IMR-90 (cell line): ENCODE results near the gene NPR2. TPM values are rescaled to one million over a fixed set of nuclear protein-coding genes. Genes with fewer than 3 reads are reported as not detected.

Source experiments
- ATAC-seq: fragments of 200-7000 bp; cut with Tn5 transposase; 2 replicates; pipeline ENCODE4 v1.9.1; 2020; ENCODE audit warnings: low read depth, mild to moderate bottlenecking, moderate library complexity
- BruUV-seq: library from RNA; stranded (reverse); fragments of 400-500 nt; replicated peaks from 2 replicates; lab custom pipeline; 2021; lab: Mats Ljungman, UMichigan
- CTCF ChIA-PET: fragments of 300-600 bp; formaldehyde crosslinking; extraction: SDS; loops from one replicate; lab custom pipeline; 2021; ENCODE audit warnings: antibody characterized with exemption; lab: Yijun Ruan, JAX
- POLR2A ChIA-PET: fragments of 300-600 bp; sonication (Branson Sonifier 250); formaldehyde crosslinking; loops from one replicate; lab custom pipeline; 2022; ENCODE audit warnings: antibody characterized with exemption; ENCODE audit not compliant: unreplicated experiment; lab: Charles Lee
- DNase-seq: peaks from one replicate; pipeline ENCODE4 v3.0.0; 2013
- H2AFZ ChIP-seq: replicated peaks from 2 replicates; pipeline ENCODE3; 2013; ENCODE audit warnings: low read length, mild to moderate bottlenecking; ENCODE audit not compliant: poor library complexity
- H2AK5ac ChIP-seq: 2 replicates; pipeline ENCODE4 v1.6.1; 2013; ENCODE audit warnings: low read depth, low read length, inconsistent platforms
- H2AK9ac ChIP-seq: replicated peaks from 2 replicates; pipeline ENCODE3; 2013; ENCODE audit warnings: mild to moderate bottlenecking, low read depth, low read length, moderate library complexity; ENCODE audit not compliant: poor library complexity
- H2BK120ac ChIP-seq: 2 replicates; pipeline ENCODE4 v1.6.1; 2013; ENCODE audit warnings: low read depth, low read length, inconsistent platforms
- H2BK15ac ChIP-seq: 3 replicates; pipeline ENCODE4 v1.6.1; 2013; ENCODE audit warnings: low read depth, low read length, inconsistent platforms
- H2BK20ac ChIP-seq: 2 replicates; pipeline ENCODE4 v1.6.1; 2013; ENCODE audit warnings: low read depth, mild to moderate bottlenecking, inconsistent platforms, low read length, moderate library complexity
- H2BK5ac ChIP-seq: 2 replicates; pipeline ENCODE4 v1.6.1; 2013; ENCODE audit warnings: mild to moderate bottlenecking, low read depth, low read length, inconsistent platforms; ENCODE audit not compliant: poor library complexity, severe bottlenecking
- H3K14ac ChIP-seq: replicated peaks from 2 replicates; pipeline ENCODE4 v1.6.1; 2013; ENCODE audit warnings: low read depth, low read length, inconsistent platforms
- H3K18ac ChIP-seq: 2 replicates; pipeline ENCODE4 v1.6.1; 2013; ENCODE audit warnings: low read depth, low read length, control low read depth
- H3K23ac ChIP-seq: 2 replicates; pipeline ENCODE4 v1.6.1; 2013; ENCODE audit warnings: low read depth, low read length, inconsistent platforms
- H3K27ac ChIP-seq: 2 replicates; pipeline ENCODE4 v1.5.1; 2013; ENCODE audit warnings: mild to moderate bottlenecking, control low read depth, low read length; ENCODE audit not compliant: insufficient read depth
- H3K27me3 ChIP-seq: 2 replicates; pipeline ENCODE4 v1.6.1; 2013; ENCODE audit warnings: low read length; ENCODE audit not compliant: control insufficient read depth, insufficient read depth
- H3K36me3 ChIP-seq: 2 replicates; pipeline ENCODE4 v1.6.1; 2013; ENCODE audit warnings: low read length, mixed read lengths; ENCODE audit not compliant: control insufficient read depth, insufficient read depth
- H3K4ac ChIP-seq: 2 replicates; pipeline ENCODE4 v1.6.1; 2013; ENCODE audit warnings: low read depth, low read length, inconsistent platforms
- H3K4me1 ChIP-seq: 2 replicates; pipeline ENCODE4 v1.6.1; 2013; ENCODE audit warnings: low read length, mixed read lengths; ENCODE audit not compliant: control insufficient read depth, insufficient read depth
- H3K4me2 ChIP-seq: 2 replicates; pipeline ENCODE4 v1.6.1; 2013; ENCODE audit warnings: low read depth, mild to moderate bottlenecking, control low read depth, low read length, moderate library complexity
- H3K4me3 ChIP-seq: 2 replicates; pipeline ENCODE4 v1.5.1; 2013; ENCODE audit warnings: low read depth, mild to moderate bottlenecking, control low read depth, low read length, moderate library complexity; ENCODE audit not compliant: insufficient read depth
- H3K56ac ChIP-seq: 2 replicates; pipeline ENCODE4 v1.6.1; 2013; ENCODE audit warnings: low read length, inconsistent platforms; ENCODE audit not compliant: insufficient read depth; ENCODE audit errors: extremely low read depth
- H3K79me1 ChIP-seq, 2 experiments: 2 replicates each; pipeline ENCODE4 v1.6.1; 2013; ENCODE audit warnings: low read length in 2 of 2, inconsistent platforms in 1 of 2, low read depth in 1 of 2
- H3K9ac ChIP-seq: 2 replicates; pipeline ENCODE4 v1.6.1; 2013; ENCODE audit warnings: low read depth, low read length, control low read depth
- H3K9me1 ChIP-seq: 2 replicates; pipeline ENCODE4 v1.6.1; 2013; ENCODE audit warnings: low read length, inconsistent platforms; ENCODE audit not compliant: insufficient read depth
- H3K9me3 ChIP-seq: 2 replicates; pipeline ENCODE4 v1.6.1; 2013; ENCODE audit warnings: low read length; ENCODE audit not compliant: control insufficient read depth, insufficient read depth
- H4K20me1 ChIP-seq: 2 replicates; pipeline ENCODE4 v1.6.1; 2013; ENCODE audit warnings: low read length, inconsistent platforms; ENCODE audit not compliant: insufficient read depth
- H4K5ac ChIP-seq: 2 replicates; pipeline ENCODE4 v1.6.1; 2013; ENCODE audit warnings: mild to moderate bottlenecking, low read depth, low read length, control low read depth
- H4K8ac ChIP-seq, 2 experiments: 2 replicates each; pipeline ENCODE4 v1.6.1; 2013; ENCODE audit warnings: low read depth in 2 of 2, low read length in 2 of 2, control low read depth in 1 of 2, inconsistent platforms in 1 of 2
- H4K91ac ChIP-seq: 2 replicates; pipeline ENCODE4 v1.6.1; 2013; ENCODE audit warnings: low read depth, low read length, inconsistent platforms; ENCODE audit not compliant: insufficient read depth
- BHLHE40 ChIP-seq: fragments of 150-350 bp; IDR thresholded peaks from 2 replicates; pipeline ENCODE4 v1.6.1; 2016; ENCODE audit warnings: mild to moderate bottlenecking, low read depth, low read length
- CEBPB ChIP-seq: IDR thresholded peaks from 2 replicates; pipeline ENCODE4 v1.6.1; 2012; ENCODE audit warnings: low read depth, low read length, improper control_type of control experiment
- CHD1 ChIP-seq: IDR thresholded peaks from 2 replicates; pipeline ENCODE4 v1.6.1; 2012; ENCODE audit warnings: low read depth, low read length, improper control_type of control experiment
- FOS ChIP-seq: fragments of 150-350 bp; IDR thresholded peaks from 2 replicates; pipeline ENCODE4 v1.6.1; 2016; ENCODE audit warnings: low read depth, low read length
- MAFK ChIP-seq: IDR thresholded peaks from 2 replicates; pipeline ENCODE4 v1.6.1; 2012; ENCODE audit warnings: low read depth, low read length, improper control_type of control experiment
- MAZ ChIP-seq: IDR thresholded peaks from 2 replicates; pipeline ENCODE4 v1.6.1; 2012; ENCODE audit warnings: low read depth, mild to moderate bottlenecking, low read length, improper control_type of control experiment, moderate library complexity, borderline replicate concordance
- MXI1 ChIP-seq: IDR thresholded peaks from 2 replicates; pipeline ENCODE4 v1.6.1; 2012; ENCODE audit warnings: low read depth, mild to moderate bottlenecking, low read length, moderate library complexity, borderline replicate concordance
- NFE2L2 ChIP-seq: fragments of 150-350 bp; IDR thresholded peaks from 2 replicates; pipeline ENCODE4 v1.6.1; 2016; ENCODE audit warnings: low read depth, mild to moderate bottlenecking, low read length
- POLR2A ChIP-seq: IDR thresholded peaks from 2 replicates; pipeline ENCODE4 v1.6.1; 2012; ENCODE audit warnings: mild to moderate bottlenecking, low read depth, low read length
- RAD21 ChIP-seq: IDR thresholded peaks from 2 replicates; pipeline ENCODE4 v1.6.1; 2012; ENCODE audit warnings: low read length, improper control_type of control experiment
- RCOR1 ChIP-seq: IDR thresholded peaks from 2 replicates; pipeline ENCODE4 v1.6.1; 2012; ENCODE audit warnings: mild to moderate bottlenecking, low read length, improper control_type of control experiment; ENCODE audit not compliant: insufficient replicate concordance
- RFX5 ChIP-seq: IDR thresholded peaks from 2 replicates; pipeline ENCODE4 v1.8.0; 2012; ENCODE audit warnings: low read depth, mild to moderate bottlenecking, low read length, moderate library complexity
- SMC3 ChIP-seq: fragments of 150-350 bp; IDR thresholded peaks from 2 replicates; pipeline ENCODE4 v1.6.1; 2016; ENCODE audit warnings: low read depth, mild to moderate bottlenecking, antibody characterized with exemption, low read length, moderate library complexity
- WGBS, 2 experiments: methylation state at CpG; one replicate each; pipeline versions ENCODE4 v1.1.5 to v1.1.7; 2013; ENCODE audit warnings: missing lambda C conversion rate in 2 of 2; ENCODE audit not compliant: insufficient read length in 1 of 2; ENCODE audit errors: extremely low coverage in 2 of 2; 5-methylcytosine and 5-hydroxymethylcytosine counted together
- dilution Hi-C: fragments of 300-500 bp; cut with HindIII; formaldehyde crosslinking; loops from one replicate; pipeline ENCODE4 v1.14.3; 2018; ENCODE audit warnings: low sequenced_read_pairs; ENCODE audit not compliant: unreplicated experiment
- in situ Hi-C: fragments of 300-500 bp; cut with MboI; formaldehyde crosslinking; loops from 3 replicates; pipeline ENCODE4 v1.14.3; 2019; ENCODE audit warnings: low sequenced_read_pairs, inconsistent platforms, mixed read lengths
- intact Hi-C: fragments of 100-400 bp; cut with micrococcal nuclease; formaldehyde crosslinking; loops from 2 replicates; pipeline ENCODE4 v1.10.0; 2022
- polyA plus RNA-seq, 3 experiments: library from polyadenylated mRNA; depleted of rRNA; stranded (reverse); fragments of >200 nt; gene quantifications; 2 replicates each; pipeline ENCODE4 v1.2.3, GENCODE V29; 2012; ENCODE audit warnings: low replicate concordance in 1 of 3
- total RNA-seq: library from RNA; depleted of rRNA; stranded (reverse); fragments of >200 nt; gene quantifications from 2 replicates; pipeline ENCODE4 v1.2.3, GENCODE V29; 2012
- TF ChIP-seq, protein P1 (sequence below): conservative IDR thresholded peaks from 2 replicates; pipeline ENCODE4 v1.5.1; 2012; ENCODE audit warnings: mild to moderate bottlenecking, low read depth, low read length, improper control_type of control experiment
- TF ChIP-seq, protein P2 (sequence below): fragments of 150-350 bp; IDR thresholded peaks from 2 replicates; pipeline ENCODE4 v1.6.1; 2016; ENCODE audit warnings: low read depth, mild to moderate bottlenecking, low read length, moderate library complexity, borderline replicate concordance
- TF ChIP-seq, protein P3 (sequence below): fragments of 150-350 bp; IDR thresholded peaks from 2 replicates; pipeline ENCODE4 v1.6.1; 2017; ENCODE audit warnings: mild to moderate bottlenecking, antibody characterized with exemption, low read length, low read depth

The NPR2 gene
- total and polyA plus RNA-seq, 2 of the 4 experiments (the other 2 are of a cell fraction) = 5.2 to 35.7 TPM

DNA sequence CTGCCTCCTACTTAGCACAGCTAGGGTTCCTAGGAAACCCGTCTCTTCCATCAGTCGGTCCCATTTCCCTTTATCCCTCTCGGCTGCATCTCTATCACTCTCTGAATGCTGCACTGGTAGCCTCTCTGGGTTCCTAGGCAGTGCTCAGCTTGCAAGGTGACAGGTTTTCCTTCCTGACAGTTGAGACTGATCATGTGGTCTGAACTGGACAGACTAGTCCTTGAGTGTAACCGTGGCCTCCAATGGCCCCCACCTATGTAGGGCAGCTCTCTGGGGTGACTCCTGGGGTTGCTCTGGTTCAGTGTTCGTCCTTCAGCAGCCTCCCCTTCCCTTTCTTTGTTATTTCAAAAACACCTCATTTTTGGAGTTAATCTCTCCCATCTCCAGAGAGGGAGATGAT is 41.4 kb downstream of the NPR2 start:
- Histone ChIP-seq H3K9ac (no peak overlapping the region), H3K36me3 (no peaks in the 10 kb centered on the region), H4K20me1 (no peaks in the 10 kb centered on the region), H3K4me1 (peaks cover 6% of the 10 kb centered on the region), H2BK120ac (no peak overlapping the region), H3K79me1 (peaks cover 2 to 18% of the 10 kb centered on the region in 2 experiments; a peak in 3 of 4 replicates), H3K18ac (no peak overlapping the region), H4K91ac (no peak overlapping the region), H2AK9ac (no peak overlapping the region), H2BK20ac (no peak overlapping the region), H3K27ac (no peak overlapping the region), H3K4ac (no peak overlapping the region), H4K8ac (no peak overlapping the region), H2AFZ (no peak overlapping the region), H3K9me1 (peaks cover 12% of the 10 kb centered on the region), H3K4me3 (no peak overlapping the region), H3K4me2 (no peak overlapping the region), H2BK5ac (no peak overlapping the region), H3K23ac (no peak overlapping the region), H3K14ac (no peak overlapping the region), H2BK15ac (no peak overlapping the region), H3K56ac (no peak overlapping the region), H3K27me3 (no peaks in the 10 kb centered on the region), H3K9me3 (no peaks in the 10 kb centered on the region), H2AK5ac (no peak overlapping the region), H4K5ac (no peak overlapping the region)
- 80% methylated on average over 1 of the region's 5 CpGs; no CpG with 5 or more reads in 1 of the 2 experiments for WGBS, 2 experiments
- CTCF ChIA-PET = no interaction called here
- TF ChIP-seq SMC3 (no peak), NFE2L2 (no peak), MAFK (no peak), RFX5 (no peak), RAD21 (no peak), CHD1 (no peak), MXI1 (no peak), POLR2A (no peak), CEBPB (no peak), MAZ (no peak), RCOR1 (no peak), FOS (no peak), BHLHE40 (no peak)
- TF ChIP-seq, protein P1, sequence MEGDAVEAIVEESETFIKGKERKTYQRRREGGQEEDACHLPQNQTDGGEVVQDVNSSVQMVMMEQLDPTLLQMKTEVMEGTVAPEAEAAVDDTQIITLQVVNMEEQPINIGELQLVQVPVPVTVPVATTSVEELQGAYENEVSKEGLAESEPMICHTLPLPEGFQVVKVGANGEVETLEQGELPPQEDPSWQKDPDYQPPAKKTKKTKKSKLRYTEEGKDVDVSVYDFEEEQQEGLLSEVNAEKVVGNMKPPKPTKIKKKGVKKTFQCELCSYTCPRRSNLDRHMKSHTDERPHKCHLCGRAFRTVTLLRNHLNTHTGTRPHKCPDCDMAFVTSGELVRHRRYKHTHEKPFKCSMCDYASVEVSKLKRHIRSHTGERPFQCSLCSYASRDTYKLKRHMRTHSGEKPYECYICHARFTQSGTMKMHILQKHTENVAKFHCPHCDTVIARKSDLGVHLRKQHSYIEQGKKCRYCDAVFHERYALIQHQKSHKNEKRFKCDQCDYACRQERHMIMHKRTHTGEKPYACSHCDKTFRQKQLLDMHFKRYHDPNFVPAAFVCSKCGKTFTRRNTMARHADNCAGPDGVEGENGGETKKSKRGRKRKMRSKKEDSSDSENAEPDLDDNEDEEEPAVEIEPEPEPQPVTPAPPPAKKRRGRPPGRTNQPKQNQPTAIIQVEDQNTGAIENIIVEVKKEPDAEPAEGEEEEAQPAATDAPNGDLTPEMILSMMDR = no peak
- TF ChIP-seq, protein P2, sequence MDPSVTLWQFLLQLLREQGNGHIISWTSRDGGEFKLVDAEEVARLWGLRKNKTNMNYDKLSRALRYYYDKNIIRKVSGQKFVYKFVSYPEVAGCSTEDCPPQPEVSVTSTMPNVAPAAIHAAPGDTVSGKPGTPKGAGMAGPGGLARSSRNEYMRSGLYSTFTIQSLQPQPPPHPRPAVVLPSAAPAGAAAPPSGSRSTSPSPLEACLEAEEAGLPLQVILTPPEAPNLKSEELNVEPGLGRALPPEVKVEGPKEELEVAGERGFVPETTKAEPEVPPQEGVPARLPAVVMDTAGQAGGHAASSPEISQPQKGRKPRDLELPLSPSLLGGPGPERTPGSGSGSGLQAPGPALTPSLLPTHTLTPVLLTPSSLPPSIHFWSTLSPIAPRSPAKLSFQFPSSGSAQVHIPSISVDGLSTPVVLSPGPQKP = no peak
- TF ChIP-seq, protein P3, sequence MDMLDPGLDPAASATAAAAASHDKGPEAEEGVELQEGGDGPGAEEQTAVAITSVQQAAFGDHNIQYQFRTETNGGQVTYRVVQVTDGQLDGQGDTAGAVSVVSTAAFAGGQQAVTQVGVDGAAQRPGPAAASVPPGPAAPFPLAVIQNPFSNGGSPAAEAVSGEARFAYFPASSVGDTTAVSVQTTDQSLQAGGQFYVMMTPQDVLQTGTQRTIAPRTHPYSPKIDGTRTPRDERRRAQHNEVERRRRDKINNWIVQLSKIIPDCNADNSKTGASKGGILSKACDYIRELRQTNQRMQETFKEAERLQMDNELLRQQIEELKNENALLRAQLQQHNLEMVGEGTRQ = no peak
- dilution Hi-C loops (no loop called here), intact Hi-C loops (no loop called here), in situ Hi-C loops (no loop called here)
- ATAC-seq (no peak), DNase-seq (no peak)
- POLR2A ChIA-PET = no interaction called here
- no TSS peak for BruUV-seq
